ENCODE data around the gene RPP25. TPM values are rescaled to one million over a fixed set of nuclear protein-coding genes. Genes with fewer than 3 reads are reported as not detected.

The RPP25 gene
- total and polyA plus RNA-seq, 4 donors = 2.2 to 3.3 (median 2.3) TPM

- TF ChIP-seq CTCF (IDR thresholded peaks at IDR 0.05; ENCODE audit: low read depth, low read length, missing input control) = peak; percentile 98
- no peak for TF ChIP-seq YY1 (IDR thresholded peaks at IDR 0.05)
- TF ChIP-seq FOXA2 (IDR thresholded peaks at IDR 0.05) = no peak
- no peak for TF ChIP-seq FOXA1 (IDR thresholded peaks at IDR 0.05)
- TF ChIP-seq HNF4A (conservative IDR thresholded peaks at IDR 0.05) = no peak
Measured at GRCh38 chr15:74950078-74950908, 6.3 kb downstream of the RPP25 start (continued).

GRCh38 chr15:74937590-74938371 is 18.8 kb downstream of the RPP25 start, which contains the start of gene COX5A:
Gene COX5A, minus strand, starts transcription at chr15:74938073. Its CDS starts 59 bp downstream, at chr15:74938014.
- H3K4me1 ChIP-seq (ENCODE audit: control insufficient read depth in 4 of 4, insufficient read depth in 4 of 4, low read length in 3 of 4) = peaks cover 2 to 15% (median 7%) of the 10 kb centered on the region in 4 donors
- H3K4me3 ChIP-seq (ENCODE audit: low read depth in 1 of 3, low read length in 3 of 3) = peak within 1 kb of the TSS; percentile 87 to 96 (median 90)
- peaks cover 0 to 3% (median 0%) of the 10 kb centered on the region in 4 donors for H3K36me3 ChIP-seq (ENCODE audit: control insufficient read depth in 4 of 4, insufficient read depth in 3 of 4, low read depth in 1 of 4, low read length in 3 of 4)
- no peaks in the 10 kb centered on the region for H3K9me3 ChIP-seq (ENCODE audit: control insufficient read depth in 4 of 4, low read length in 3 of 4)
- H3K9ac ChIP-seq (ENCODE audit: low read depth in 1 of 2, low read length in 2 of 2) = peak within 1 kb of the TSS; percentile 77 to 88
- H3K27ac ChIP-seq (ENCODE audit: low read depth in 1 of 2, low read length in 2 of 2) = peak within 1 kb of the TSS; percentile 96 to 99
- under 1% methylated on average over 85 of the region's 85 CpGs for WGBS
- H3K27me3 ChIP-seq (ENCODE audit: control insufficient read depth in 4 of 4, insufficient read depth in 4 of 4, low read length in 3 of 4) = no peaks in the 10 kb centered on the region
- DNase-seq (ENCODE audit: low spot score) = peak; percentile 90
- TF ChIP-seq CTCF (IDR thresholded peaks at IDR 0.05; ENCODE audit: low read depth, low read length, missing input control) = no peak
- peak in 1 of 2 donors; percentile 56 for TF ChIP-seq RXRA (IDR thresholded peaks at IDR 0.05)
- no peak for TF ChIP-seq FOXA1 (IDR thresholded peaks at IDR 0.05)
- no peak for TF ChIP-seq JUND (IDR thresholded peaks at IDR 0.05)
- TF ChIP-seq TAF1 (conservative IDR thresholded peaks at IDR 0.05) = no peak
- no peak for TF ChIP-seq HNF4G (IDR thresholded peaks at IDR 0.05)
- TF ChIP-seq FOXA2 (IDR thresholded peaks at IDR 0.05) = no peak
- TF ChIP-seq MAX (IDR thresholded peaks at IDR 0.05) = no peak
- peak; percentile 67 to 93 for TF ChIP-seq EGR1 (IDR thresholded peaks at IDR 0.05; ENCODE audit: low read depth in 2 of 2)
- peak; percentile 52 for TF ChIP-seq ZBTB33 (IDR thresholded peaks at IDR 0.05)
- TF ChIP-seq YY1 (IDR thresholded peaks at IDR 0.05) = peak; percentile 96
- TF ChIP-seq, protein P1, sequence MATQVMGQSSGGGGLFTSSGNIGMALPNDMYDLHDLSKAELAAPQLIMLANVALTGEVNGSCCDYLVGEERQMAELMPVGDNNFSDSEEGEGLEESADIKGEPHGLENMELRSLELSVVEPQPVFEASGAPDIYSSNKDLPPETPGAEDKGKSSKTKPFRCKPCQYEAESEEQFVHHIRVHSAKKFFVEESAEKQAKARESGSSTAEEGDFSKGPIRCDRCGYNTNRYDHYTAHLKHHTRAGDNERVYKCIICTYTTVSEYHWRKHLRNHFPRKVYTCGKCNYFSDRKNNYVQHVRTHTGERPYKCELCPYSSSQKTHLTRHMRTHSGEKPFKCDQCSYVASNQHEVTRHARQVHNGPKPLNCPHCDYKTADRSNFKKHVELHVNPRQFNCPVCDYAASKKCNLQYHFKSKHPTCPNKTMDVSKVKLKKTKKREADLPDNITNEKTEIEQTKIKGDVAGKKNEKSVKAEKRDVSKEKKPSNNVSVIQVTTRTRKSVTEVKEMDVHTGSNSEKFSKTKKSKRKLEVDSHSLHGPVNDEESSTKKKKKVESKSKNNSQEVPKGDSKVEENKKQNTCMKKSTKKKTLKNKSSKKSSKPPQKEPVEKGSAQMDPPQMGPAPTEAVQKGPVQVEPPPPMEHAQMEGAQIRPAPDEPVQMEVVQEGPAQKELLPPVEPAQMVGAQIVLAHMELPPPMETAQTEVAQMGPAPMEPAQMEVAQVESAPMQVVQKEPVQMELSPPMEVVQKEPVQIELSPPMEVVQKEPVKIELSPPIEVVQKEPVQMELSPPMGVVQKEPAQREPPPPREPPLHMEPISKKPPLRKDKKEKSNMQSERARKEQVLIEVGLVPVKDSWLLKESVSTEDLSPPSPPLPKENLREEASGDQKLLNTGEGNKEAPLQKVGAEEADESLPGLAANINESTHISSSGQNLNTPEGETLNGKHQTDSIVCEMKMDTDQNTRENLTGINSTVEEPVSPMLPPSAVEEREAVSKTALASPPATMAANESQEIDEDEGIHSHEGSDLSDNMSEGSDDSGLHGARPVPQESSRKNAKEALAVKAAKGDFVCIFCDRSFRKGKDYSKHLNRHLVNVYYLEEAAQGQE (IDR thresholded peaks at IDR 0.05) = peak; percentile 4
- no peak for TF ChIP-seq RAD21 (IDR thresholded peaks at IDR 0.05)
- peak; percentile 43 for TF ChIP-seq SP1 (IDR thresholded peaks at IDR 0.05)
- no peak for TF ChIP-seq ATF3 (IDR thresholded peaks at IDR 0.05)
- TF ChIP-seq GABPA (IDR thresholded peaks at IDR 0.05 in 1 of 2, conservative IDR thresholded peaks at IDR 0.05 in 1 of 2) = no peak
- no peak for TF ChIP-seq HNF4A (conservative IDR thresholded peaks at IDR 0.05)
- TF ChIP-seq NR2F2 (IDR thresholded peaks at IDR 0.05) = no peak

Data from liver (tissue), 9 donors.